HG02981 (cell line): ENCODE measurements around the gene RIMS1.
"Not testable (repeated sequence)": the region's sequence is repeated elsewhere in the genome, so short reads cannot be mapped to it uniquely, and the experiment has no call there.

ENCODE experiments used
- ATAC-seq: cut with Tn5 transposase; IDR thresholded peaks from one replicate; pipeline ENCODE4 v1.9.1; 2021; ENCODE audit warnings: mild to moderate bottlenecking, moderate library complexity; ENCODE audit not compliant: unreplicated experiment

RIMS1 gene

DNA sequence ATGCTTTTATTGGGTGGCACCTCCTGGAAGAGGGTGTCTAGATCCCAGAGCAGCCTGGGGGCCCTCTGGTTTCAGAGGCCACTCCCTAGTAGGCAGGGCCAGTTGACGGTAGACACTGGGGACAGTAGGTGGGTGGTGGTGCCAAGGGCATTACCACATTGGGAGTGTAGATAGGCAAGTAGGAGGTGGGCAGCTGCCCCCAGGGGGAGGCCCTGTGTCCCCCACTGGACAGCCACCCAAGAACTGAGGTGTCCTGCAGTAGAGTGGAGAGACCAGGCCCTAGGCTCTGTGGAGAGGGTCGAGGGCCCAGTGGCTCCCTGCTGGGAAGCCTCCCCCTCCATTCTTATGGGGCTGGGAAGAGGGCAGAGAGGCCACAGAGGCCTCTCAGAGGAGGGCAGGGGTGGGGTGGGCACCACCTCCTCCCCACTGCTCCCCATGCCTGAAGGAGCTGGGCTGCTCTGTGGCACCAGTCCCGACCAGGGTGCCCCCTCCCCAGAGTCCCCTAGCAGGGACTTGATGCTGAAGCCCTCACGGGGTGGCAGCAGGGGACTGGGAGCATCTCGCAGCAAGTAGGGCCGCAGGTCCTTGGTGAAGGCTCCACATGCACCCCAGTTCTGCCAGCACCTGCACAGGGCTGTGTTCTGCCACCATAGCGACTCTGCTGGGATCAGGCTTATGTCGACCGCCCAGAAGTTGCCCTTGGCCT lies 430.5 kb downstream of the RIMS1 start:
- no peak for ATAC-seq

DNA sequence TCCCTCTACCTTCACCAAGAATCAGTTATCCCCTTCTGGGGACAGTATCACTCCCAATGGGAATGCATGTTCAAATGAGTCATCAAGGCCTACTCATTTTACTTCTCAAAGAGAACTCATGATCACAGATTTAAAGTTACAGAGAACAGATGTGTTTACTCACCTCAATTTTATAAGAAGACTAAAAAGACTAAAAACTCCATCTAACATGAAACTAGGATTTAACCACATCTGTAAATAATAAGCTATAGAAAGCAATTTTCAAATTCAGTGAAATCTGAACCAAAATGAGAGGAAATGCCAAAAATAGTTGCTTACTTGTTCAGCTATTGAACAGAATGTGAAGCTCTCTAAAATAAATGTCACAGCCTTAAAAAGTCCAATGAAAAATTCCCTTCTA lies 435.4 kb downstream of the RIMS1 start:
- no peak for ATAC-seq

DNA sequence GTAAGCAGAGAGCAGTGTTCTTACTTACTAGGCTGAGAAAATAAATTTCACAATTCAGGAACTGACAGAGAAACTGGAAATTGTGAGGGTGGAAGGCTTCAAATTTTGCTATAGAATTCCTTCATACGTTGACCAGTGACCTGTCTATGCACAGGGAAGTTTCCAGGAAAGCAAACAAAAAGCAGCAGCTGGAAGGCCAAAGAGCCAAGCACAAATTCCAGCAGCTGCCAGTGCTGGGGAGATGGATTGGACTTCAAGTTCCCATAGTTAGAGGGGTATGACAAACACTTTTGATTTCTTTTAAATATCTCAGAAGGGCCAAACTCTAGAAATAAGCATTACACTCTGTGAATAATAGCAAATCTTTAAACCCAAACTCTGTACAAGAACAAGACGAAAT lies 436.4 kb downstream of the RIMS1 start:
- ATAC-seq = no peak

DNA sequence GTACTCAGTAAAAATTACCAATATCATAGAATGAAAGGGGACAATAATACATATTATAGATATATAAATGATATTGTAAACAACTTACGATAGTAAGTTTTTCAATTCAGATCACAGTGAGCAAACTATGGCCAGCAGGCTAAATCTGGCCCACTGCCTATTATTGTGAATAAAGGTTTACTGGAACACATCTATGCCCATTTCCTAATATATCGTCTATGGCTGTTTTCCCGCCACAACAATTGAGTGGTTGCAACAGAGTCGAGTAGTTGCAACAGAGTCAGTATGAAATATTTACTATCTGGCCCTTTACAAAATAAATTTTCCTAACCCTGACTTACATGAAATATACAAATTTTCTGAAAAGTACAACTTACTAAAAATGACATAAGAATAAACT lies 438.2 kb downstream of the RIMS1 start:
- ATAC-seq = no peak

DNA sequence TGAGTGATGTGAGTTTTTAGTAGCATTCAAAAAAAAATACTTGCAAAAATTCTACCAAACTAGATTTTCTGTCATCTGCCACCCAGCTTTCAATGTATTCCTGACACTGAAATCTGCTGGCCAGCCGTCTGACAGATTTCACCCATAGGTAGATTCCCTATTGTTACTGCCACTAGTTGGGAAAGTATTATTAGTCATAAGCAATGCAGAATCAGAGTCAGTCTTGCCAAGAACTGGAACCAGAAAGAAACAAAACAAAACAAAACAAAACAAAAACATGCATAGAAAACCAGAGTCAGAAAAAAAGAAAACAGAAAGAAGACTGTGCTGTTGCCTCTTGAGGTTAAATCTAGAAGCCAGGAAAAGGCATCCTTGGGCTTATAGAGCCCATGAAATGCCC lies 442.4 kb downstream of the RIMS1 start:
- no peak for ATAC-seq

DNA sequence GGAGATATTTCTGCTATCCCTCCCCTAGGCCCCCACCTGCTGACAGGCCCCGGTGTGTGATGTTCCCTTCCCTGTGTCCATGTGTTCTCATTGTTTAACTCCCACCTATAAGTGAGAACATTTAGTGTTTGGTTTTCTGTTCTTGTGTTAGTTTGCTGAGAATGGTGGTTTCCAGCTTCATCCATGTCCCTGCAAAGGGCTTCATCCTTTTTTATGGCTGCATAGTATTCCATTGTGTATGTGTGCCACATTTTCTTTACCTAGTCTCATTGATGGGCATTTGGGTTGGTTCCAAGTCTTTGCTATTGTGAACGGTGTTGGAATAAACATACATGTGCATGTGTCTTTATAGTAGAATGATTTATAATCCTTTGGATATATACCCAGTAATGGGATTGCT lies 448.9 kb downstream of the RIMS1 start:
- ATAC-seq = not testable (repeated sequence)

DNA sequence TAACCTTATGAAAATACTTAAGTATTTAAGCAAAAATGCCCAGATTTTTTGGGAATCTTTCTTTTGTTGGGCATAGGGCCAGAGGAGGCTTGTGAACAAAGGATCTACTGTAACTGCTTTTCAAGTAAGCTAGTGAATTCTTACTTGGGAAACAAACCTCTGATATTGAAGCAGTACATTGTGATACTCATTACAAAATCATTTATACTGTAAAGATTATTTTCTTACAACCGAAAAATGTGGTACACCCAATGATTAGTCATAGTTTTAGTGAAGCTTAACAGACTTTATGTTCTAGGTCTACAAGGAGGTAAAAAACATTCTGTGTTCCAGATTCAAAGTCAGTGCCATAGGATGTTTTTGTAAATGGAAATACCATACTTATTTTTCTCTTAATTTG lies 462.6 kb downstream of the RIMS1 start:
- no peak for ATAC-seq

DNA sequence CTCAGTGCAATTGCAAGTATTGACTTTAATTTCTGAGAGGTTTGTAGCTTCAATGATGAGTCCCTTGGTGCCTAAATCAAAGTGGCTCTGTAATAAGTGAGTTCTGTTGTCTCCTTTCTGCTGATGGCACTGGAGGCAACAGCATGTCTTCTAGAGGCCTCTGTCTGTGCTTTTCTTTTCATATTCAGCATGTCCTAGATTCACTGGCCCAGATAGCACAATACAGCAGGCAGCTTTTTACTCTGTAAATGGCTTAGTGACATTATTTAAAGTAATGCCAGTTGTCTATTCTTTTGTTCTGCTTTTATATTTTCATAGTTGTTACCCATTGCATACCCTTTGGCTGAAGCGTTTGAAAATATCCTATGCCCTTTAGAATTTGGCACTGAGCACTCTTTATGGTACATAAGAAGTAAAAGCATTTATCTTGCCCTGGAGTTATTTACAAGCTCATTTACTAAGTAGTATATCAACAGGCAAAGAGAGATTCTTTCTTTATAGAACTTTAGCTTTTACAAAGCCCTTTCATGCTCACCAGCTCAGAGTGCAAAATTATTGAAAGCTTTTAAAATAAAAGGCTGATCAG lies 464.0 kb downstream of the RIMS1 start:
- ATAC-seq = no peak

DNA sequence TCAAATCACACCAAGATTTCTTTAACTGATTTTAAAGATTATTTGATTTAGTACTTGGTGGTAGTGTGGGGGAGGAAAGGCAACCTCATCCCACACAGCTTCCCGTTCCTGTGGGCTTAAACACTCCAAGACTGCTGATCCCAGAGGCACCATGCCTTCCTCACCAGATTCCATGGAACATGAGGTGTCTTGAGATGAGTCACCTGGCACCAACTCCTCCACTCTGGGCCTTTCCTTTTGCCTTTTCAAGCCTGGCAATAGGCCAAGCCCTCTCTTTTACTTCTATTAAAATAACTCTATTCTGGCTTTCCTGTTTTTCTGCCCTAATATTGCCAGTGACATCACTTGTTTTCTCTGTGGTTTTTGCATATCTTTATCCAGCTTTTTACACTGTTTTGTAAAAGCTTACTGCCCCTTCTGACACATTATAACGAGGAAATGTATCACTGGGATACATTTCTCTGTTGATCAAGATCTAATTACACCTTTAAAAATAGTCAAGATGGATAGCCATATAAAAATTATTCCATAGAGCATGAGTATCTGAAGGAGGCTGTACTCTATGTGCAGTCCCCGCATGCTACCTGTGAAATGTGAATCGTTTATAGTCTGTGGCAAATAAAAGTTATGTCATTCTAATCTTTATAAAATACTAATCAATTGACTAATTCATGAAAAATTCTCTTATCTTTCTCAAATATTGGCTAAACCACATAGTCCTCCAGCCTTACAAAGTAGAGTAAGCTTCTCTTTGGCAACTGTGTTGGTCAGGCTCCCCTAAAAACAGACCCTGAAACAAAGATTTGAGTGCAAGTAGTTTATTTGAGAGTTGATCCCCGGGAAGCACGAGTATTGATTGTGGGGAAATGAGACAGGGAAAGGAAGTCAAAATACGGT lies 477.7 kb downstream of the RIMS1 start:
- ATAC-seq = no peak

DNA sequence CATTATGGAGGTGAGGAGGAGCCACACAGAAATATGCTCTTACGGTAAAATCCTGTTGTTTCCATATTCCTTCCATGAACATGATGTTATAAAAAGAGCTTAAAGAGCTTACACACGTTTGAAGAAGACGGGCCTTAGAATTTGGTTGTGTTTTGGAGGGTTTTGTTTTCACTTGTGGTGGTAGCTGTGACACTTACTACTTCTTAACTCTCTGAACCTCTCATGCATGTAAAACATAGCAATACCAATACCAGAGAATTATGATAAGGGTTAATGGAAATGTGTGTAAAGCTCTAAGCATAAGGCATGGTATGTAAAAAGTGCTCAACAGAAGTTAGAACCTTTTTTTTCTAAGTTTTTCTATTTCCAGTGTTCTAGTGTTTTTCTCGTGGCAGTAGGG lies 479.4 kb downstream of the RIMS1 start:
- no peak for ATAC-seq

DNA sequence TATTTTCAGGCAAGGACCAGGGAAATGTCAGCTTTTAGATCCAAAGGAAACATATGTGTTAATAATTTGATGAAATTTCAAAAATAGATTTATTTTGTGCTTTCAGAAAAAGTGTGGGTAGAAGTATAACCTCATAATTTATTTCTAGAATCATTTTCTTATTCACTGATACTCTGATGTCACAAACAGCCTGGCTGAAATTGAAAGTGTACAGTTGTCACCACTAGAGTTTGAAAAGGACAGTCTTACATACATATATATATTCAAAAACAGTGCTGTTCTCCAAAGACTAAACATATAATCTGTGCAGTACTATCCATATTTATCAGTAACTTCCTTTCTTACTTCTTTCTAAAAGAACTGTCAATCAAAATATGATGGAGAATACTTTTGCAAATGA lies 481.1 kb downstream of the RIMS1 start:
- no peak for ATAC-seq

DNA sequence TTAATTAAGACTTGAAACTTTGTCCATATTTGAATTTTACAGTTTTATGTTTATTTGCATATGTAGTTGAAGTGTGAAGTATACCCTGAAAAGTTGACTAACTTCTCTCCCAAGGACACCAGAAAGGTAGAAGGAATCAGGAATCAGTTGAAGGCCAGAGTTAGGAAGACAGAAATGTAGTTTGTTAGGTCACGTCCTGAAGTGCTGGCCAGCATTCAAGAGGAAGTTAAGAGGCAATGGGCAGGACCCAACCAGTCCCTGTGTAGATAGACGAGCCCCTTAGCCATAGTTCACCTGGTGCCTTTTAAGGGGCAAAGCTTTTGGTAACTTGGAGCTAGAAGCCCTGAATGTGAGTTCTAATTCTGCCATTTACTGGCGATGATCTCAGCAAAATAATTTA lies 485.1 kb downstream of the RIMS1 start:
- ATAC-seq = no peak

DNA sequence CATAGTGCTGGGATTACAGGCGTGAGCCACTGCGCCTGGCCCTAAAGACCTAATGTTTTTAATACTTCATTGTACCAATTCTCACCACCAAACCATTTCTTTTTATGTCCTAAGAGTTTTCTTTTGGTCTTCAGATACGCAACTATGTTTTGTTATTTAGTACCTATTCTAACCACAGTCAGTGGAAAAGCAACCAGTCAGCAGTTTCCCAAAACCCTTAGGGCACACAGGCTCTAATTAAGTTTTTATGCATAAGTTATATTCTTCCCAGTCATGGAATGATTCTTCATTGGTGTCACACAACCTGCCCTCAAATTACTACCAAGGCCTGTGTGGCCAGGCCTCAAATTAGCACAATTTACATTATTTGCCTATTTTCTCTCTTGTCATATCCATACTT lies 487.8 kb downstream of the RIMS1 start:
- no peak for ATAC-seq

DNA sequence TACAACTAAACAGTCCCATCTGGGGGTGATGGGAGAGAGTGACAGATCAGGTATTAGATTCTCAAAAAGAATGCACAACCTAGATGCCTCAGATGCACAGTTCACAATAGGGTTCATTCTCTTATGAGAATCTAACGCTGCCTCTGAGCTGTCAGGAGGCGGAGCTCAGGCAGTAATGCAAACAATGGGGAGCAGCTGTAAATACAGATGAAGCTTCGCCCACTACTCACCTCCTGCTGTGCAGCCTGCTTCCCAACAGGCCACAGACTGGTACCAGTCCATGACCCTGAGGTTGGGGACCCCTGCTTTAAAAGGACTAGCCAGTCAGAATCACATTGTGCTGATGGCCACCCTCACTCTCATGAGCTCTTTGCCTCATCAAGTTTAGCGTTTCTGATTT lies 488.5 kb downstream of the RIMS1 start:
- ATAC-seq = no peak

DNA sequence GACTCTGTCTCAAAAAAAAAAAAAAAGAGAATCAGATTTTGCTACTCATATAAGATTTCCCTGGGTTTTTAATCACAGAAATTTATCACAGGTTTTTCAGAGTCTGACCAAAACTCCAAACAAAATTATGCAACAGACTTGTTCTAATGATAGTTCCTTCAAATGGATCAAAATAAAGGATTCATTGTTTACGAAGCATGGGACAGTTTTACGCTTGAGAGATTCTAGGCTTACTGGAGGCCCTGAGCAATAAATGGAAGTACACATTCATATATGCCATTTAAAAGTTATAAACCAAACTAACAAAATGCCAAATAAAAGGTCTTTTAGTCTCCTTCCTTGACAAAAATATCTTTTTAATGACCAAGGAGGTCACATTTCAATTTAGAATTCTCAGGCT lies 490.4 kb downstream of the RIMS1 start:
- no peak for ATAC-seq

DNA sequence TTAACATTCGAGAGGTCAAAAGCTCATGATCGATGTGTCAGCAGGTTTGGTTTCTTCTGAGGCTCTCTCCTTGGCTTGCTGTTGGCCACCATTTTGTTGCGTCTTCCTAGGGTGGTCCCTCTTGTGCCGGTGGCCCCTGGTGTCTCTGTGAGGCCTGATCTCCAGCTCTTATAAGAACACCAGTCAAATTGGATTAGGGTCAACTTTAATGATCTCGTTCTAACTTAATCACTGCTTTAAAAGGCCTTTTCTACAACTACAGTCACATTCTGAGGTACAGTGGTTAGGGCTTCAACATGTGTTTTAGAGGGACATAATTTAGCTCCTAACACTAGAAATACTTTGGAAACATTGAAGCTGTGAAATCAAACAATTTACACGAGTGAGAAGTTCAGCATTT lies 494.7 kb downstream of the RIMS1 start:
- no peak for ATAC-seq

DNA sequence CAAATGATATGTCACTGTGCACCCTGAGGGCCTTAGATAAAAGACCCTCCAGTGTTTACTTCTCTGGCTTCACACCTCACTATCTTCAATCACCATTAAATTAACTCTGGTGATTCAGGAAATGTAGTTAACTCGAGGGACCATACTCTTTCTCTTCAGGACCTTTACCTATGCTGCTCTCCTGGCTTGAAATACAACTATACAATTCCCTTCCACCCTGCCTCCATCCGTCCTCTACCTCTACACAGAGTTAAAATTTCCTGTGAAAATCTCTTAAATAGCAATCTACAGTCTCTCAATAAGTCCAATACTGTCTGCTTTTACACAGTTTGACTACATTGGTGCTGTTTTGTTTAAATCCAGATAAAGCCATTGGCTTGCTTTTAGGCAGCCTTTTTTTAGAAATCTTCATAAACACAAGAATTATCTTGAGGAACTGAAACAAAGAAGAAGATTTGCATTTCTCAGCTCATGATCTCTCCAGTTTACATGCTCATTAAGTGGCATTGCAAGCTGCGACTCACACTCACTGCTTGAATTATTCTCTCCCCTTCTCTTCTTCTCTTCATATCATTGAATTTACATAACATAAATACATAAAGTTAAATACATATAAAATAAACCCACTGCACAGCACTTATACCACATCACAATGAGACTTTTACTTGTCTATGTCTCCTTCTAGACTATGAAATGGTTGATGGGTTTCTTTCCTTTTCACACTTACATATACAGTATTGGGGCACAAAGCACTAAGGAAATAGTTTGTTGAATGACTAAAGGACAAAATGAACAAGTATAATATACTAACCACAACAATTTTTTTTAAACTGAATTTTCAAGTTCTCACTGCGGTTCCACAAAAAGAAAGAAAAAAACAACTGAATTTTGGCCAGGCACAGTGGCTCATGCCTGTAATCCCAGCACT lies 496.5 kb downstream of the RIMS1 start:
- ATAC-seq = peak; percentile 97

DNA sequence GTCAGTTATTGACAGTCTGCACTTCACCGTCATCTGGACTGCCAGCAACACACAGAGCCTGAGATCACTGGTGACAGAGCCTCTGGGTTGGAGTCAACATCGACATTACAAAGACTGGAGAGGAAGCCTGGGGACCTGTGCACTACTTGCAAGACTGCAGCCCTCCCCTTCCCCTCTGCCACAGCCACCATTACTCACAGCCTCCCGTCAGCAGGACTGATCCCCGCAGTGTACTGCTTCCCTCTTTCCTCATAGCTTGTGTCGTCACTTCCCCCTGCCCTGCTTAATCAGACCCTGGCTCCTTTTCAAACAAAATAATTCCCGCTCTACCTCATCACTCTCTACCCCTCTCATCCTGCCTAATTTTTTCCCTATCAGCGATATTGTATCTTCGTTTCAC lies 500.0 kb downstream of the RIMS1 start:
- no peak for ATAC-seq

DNA sequence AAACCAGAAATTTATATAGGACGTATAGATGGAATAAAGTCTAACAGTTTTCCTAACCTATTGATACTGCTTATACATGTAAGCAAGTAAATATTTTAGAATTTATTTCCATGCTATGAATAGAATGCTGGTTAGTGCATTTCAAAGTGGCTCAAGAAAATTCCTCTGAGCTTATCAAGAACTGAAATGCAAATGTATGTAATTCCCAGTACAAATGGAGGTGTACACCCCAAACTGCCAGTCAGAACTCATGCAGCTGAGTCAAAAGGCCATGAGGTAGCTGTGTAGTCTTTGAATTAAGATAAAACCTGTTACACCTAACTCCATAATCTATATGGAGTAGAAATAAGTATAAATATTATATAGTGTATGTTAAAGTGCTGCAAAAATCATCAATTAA lies 503.3 kb downstream of the RIMS1 start:
- no peak for ATAC-seq

DNA sequence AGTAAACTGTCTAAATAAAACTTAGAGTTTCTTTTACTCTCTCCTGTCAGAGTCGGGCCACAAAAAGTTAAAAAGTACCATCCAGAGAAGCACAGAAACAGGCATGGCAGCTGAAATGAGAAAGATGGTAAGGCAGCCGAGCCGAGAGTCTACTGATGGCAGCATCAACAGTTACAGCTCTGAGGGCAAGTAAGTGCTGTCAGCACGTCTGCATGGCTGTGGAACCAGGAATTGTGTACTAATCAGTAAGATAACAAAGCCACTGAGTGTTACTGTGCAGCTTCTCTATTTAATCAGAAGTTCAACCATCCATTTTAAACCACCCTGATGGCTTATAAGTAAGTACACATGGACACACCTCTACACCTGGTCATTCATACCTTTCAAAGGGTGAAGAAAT lies 504.2 kb downstream of the RIMS1 start:
- no peak for ATAC-seq

DNA sequence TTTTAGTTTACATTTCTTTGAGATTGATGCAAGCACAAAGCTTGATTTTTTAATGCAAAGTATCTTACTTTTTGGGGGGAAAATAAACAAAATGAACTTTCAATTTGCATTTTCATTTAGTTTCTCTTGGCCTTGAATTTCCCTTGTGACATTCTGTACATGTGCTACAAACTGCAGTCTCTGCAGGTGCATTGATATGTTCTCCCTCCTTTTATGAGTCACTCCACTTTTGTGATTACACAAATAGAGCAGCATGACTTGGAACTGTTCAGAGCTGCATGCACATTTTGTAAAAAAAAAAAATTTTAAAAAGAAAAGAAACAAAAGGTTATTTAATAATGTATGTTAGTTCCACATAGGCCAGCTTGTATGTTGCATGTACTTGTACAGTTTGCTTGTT lies 515.5 kb downstream of the RIMS1 start:
- no peak for ATAC-seq
